Measurements from ENCODE around the gene IL5. TPM values are rescaled to one million over a fixed set of nuclear protein-coding genes. Genes with fewer than 3 reads are reported as not detected.

The IL5 gene
- total and polyA plus RNA-seq, 2 of the 13 experiments (the other 11 are each of a cell fraction or from before 2014, with no cell fraction given) = not detected

GRCh38 chr5:132556763-132557477, 13.6 kb upstream of the IL5 start, which contains the start of gene RAD50 (continued):
- TF ChIP-seq, protein P1, sequence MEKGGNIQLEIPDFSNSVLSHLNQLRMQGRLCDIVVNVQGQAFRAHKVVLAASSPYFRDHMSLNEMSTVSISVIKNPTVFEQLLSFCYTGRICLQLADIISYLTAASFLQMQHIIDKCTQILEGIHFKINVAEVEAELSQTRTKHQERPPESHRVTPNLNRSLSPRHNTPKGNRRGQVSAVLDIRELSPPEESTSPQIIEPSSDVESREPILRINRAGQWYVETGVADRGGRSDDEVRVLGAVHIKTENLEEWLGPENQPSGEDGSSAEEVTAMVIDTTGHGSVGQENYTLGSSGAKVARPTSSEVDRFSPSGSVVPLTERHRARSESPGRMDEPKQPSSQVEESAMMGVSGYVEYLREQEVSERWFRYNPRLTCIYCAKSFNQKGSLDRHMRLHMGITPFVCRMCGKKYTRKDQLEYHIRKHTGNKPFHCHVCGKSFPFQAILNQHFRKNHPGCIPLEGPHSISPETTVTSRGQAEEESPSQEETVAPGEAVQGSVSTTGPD (CRISPR knock-in tag; IDR thresholded peaks at IDR 0.05) = no peak
- TF ChIP-seq, protein P2, sequence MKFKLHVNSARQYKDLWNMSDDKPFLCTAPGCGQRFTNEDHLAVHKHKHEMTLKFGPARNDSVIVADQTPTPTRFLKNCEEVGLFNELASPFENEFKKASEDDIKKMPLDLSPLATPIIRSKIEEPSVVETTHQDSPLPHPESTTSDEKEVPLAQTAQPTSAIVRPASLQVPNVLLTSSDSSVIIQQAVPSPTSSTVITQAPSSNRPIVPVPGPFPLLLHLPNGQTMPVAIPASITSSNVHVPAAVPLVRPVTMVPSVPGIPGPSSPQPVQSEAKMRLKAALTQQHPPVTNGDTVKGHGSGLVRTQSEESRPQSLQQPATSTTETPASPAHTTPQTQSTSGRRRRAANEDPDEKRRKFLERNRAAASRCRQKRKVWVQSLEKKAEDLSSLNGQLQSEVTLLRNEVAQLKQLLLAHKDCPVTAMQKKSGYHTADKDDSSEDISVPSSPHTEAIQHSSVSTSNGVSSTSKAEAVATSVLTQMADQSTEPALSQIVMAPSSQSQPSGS (CRISPR knock-in tag; IDR thresholded peaks at IDR 0.05) = peak; percentile 79
- TF ChIP-seq RORA (CRISPR knock-in tag; IDR thresholded peaks at IDR 0.05) (no peak), ZFAT (CRISPR knock-in tag; conservative IDR thresholded peaks at IDR 0.05) (no peak; the same call in 1 of the 2 replicates), ZNF3 (CRISPR knock-in tag; IDR thresholded peaks at IDR 0.05) (no peak), ZNF543 (CRISPR knock-in tag; IDR thresholded peaks at IDR 0.05) (peak; percentile 90), ZSCAN9 (CRISPR knock-in tag; IDR thresholded peaks at IDR 0.05; ENCODE audit: borderline replicate concordance) (peak; percentile 68; the same call in 1 of the 2 replicates), SAFB2 (CRISPR knock-in tag; IDR thresholded peaks at IDR 0.05; ENCODE audit: borderline replicate concordance, low read depth) (peak; percentile 93), PCBP2 (optimal IDR thresholded peaks at IDR 0.05; ENCODE audit: low read depth, low read length, poor library complexity, severe bottlenecking) (no peak), RBM39 (IDR thresholded peaks at IDR 0.05; ENCODE audit: low read depth, low read length, poor library complexity, severe bottlenecking) (peak; percentile 88), ZNF326 (CRISPR knock-in tag; IDR thresholded peaks at IDR 0.05; ENCODE audit: borderline replicate concordance) (no peak), ZSCAN12 (CRISPR knock-in tag; IDR thresholded peaks at IDR 0.05) (no peak), KAT7 (CRISPR knock-in tag; IDR thresholded peaks at IDR 0.05; ENCODE audit: borderline replicate concordance) (peak; percentile 91; the same call in 1 of the 2 replicates), ETS1 (CRISPR knock-in tag; IDR thresholded peaks at IDR 0.05) (no peak), ZNF749 (CRISPR knock-in tag; IDR thresholded peaks at IDR 0.05; ENCODE audit: borderline replicate concordance) (peak; percentile 91; the same call in 1 of the 2 replicates), CENPX (CRISPR knock-in tag; IDR thresholded peaks at IDR 0.05) (no peak), ZSCAN29 (CRISPR knock-in tag; conservative IDR thresholded peaks at IDR 0.05) (peak; percentile 59; the same call in 1 of the 2 replicates), REPIN1 (CRISPR knock-in tag; IDR thresholded peaks at IDR 0.05; ENCODE audit: borderline replicate concordance, low read depth) (peak; percentile 98; the same call in 1 of the 2 replicates)
- TF ChIP-seq, protein P3, sequence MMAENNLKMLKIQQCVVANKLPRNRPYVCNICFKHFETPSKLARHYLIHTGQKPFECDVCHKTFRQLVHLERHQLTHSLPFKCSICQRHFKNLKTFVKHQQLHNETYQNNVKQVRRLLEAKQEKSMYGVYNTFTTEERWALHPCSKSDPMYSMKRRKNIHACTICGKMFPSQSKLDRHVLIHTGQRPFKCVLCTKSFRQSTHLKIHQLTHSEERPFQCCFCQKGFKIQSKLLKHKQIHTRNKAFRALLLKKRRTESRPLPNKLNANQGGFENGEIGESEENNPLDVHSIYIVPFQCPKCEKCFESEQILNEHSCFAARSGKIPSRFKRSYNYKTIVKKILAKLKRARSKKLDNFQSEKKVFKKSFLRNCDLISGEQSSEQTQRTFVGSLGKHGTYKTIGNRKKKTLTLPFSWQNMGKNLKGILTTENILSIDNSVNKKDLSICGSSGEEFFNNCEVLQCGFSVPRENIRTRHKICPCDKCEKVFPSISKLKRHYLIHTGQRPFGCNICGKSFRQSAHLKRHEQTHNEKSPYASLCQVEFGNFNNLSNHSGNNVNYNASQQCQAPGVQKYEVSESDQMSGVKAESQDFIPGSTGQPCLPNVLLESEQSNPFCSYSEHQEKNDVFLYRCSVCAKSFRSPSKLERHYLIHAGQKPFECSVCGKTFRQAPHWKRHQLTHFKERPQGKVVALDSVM (CRISPR knock-in tag; IDR thresholded peaks at IDR 0.05) = peak; percentile 81
- TF ChIP-seq, protein P4, sequence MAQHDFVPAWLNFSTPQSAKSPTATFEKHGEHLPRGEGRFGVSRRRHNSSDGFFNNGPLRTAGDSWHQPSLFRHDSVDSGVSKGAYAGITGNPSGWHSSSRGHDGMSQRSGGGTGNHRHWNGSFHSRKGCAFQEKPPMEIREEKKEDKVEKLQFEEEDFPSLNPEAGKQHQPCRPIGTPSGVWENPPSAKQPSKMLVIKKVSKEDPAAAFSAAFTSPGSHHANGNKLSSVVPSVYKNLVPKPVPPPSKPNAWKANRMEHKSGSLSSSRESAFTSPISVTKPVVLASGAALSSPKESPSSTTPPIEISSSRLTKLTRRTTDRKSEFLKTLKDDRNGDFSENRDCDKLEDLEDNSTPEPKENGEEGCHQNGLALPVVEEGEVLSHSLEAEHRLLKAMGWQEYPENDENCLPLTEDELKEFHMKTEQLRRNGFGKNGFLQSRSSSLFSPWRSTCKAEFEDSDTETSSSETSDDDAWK (CRISPR knock-in tag; IDR thresholded peaks at IDR 0.05) = no peak

All from HepG2 (cell line).